ENCODE measurements around the gene MEIKIN. TPM values are rescaled to one million over a fixed set of nuclear protein-coding genes. Genes with fewer than 3 reads are reported as not detected.

The MEIKIN gene
- total and polyA plus RNA-seq, 2 of the 8 experiments (the other 6 are each of a cell fraction or from before 2014, with no cell fraction given), result not detected

DNA sequence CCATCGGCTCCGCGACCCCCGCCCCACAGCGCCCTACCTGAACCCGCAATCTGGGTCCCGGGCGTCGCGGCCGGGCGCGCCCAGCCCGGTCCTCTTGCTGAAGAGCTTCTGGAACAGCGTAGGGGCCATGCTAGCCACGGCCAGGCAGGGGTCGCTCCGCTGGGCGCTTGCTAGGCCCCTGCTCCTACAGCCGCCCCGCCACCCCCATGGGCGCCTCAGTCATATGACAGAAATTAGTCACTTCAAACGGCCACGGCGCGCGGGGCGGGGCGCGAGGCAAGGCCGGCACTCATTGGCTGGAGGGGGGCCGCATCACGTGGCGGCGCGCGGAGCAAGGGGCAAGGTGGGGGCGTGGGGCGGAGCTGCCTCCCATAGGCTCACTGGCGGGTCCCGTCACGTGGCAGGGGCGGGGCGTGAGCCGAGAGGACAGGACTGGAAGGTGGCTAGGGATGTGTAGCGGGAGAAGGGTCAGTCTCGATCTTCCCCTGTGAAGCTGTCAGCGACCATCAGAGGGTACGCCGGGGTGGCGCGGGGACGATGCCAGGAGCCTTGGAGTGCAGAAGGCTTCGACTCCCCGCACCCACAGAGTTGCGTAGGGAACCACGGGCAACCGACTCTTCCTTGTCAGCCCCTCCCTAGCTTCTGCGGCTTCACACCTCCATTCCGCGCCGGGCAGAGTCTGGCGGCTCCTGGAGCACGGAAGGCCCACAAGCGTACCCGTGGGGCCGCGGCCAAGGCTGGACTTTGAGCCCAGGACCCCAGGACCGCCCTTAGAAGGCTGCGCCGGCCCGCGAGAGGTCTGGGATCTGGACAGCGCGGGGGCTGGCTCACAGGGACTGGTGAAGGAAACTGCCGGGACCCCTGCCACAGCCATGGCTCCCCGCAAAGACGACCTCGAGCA, 148.4 kb downstream of the MEIKIN start, which contains the start of gene FNIP1 (continued):
- TF ChIP-seq KDM1A (IDR thresholded peaks at IDR 0.05; ENCODE audit: borderline replicate concordance, low read length), result peak; percentile 58; the same call in 1 of the 2 replicates
- TF ChIP-seq EGR1 (IDR thresholded peaks at IDR 0.05; ENCODE audit: borderline replicate concordance, low read depth, low read length), result peak; percentile 66; the same call in 1 of the 2 replicates
- TF ChIP-seq POLR2AphosphoS5 (IDR thresholded peaks at IDR 0.05; ENCODE audit: low read depth, low read length), result peak; percentile 90
- TF ChIP-seq JUND (IDR thresholded peaks at IDR 0.05; ENCODE audit: low read length), result no peak
- peak; percentile 52; the same call in 1 of the 2 replicates for TF ChIP-seq RBBP5 (IDR thresholded peaks at IDR 0.05; ENCODE audit: borderline replicate concordance, low read depth, low read length)
- TF ChIP-seq, protein P1, sequence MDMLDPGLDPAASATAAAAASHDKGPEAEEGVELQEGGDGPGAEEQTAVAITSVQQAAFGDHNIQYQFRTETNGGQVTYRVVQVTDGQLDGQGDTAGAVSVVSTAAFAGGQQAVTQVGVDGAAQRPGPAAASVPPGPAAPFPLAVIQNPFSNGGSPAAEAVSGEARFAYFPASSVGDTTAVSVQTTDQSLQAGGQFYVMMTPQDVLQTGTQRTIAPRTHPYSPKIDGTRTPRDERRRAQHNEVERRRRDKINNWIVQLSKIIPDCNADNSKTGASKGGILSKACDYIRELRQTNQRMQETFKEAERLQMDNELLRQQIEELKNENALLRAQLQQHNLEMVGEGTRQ (IDR thresholded peaks at IDR 0.05; ENCODE audit: low read length), result peak; percentile 97
- no peak for TF ChIP-seq HDAC6 (IDR thresholded peaks at IDR 0.05; ENCODE audit: low read depth, low read length)
- TF ChIP-seq KDM4A (IDR thresholded peaks at IDR 0.05; ENCODE audit: low read depth, low read length, severe bottlenecking), result peak; percentile 78
- TF ChIP-seq SP4 (IDR thresholded peaks at IDR 0.05; ENCODE audit: low read length), result peak; percentile 60; the same call in 1 of the 2 replicates
- TF ChIP-seq FOSL1 (IDR thresholded peaks at IDR 0.05; ENCODE audit: insufficient read depth, low read depth, low read length), result no peak
- peak in 1 of 2 experiments; percentile 39; a peak in 1 of 3 replicates for TF ChIP-seq EP300 (IDR thresholded peaks at IDR 0.05; ENCODE audit: borderline replicate concordance in 1 of 2, low read depth in 2 of 2, low read length in 2 of 2)
- peak; percentile 44; the same call in 1 of the 2 replicates for TF ChIP-seq SP1 (IDR thresholded peaks at IDR 0.05; ENCODE audit: low read depth, low read length)
- no peak for TF ChIP-seq NRF1 (IDR thresholded peaks at IDR 0.05; ENCODE audit: low read depth, low read length)
- no peak for TF ChIP-seq BRCA1 (IDR thresholded peaks at IDR 0.05; ENCODE audit: low read depth, low read length)
- no peak for TF ChIP-seq BCL11A (IDR thresholded peaks at IDR 0.05; ENCODE audit: low read depth in 2 of 2, low read length in 2 of 2)
- peak; percentile 79 for TF ChIP-seq TAF1 (IDR thresholded peaks at IDR 0.05; ENCODE audit: low read depth, low read length)
- TF ChIP-seq ATF3 (IDR thresholded peaks at IDR 0.05; ENCODE audit: insufficient read depth, low read depth, low read length), result peak; percentile 90
- TF ChIP-seq GTF2F1 (IDR thresholded peaks at IDR 0.05; ENCODE audit: borderline replicate concordance, low read depth, low read length), result 0 out of 2 replicates have a peak, but pooled peaks have one; percentile 27
- TF ChIP-seq SRF (IDR thresholded peaks at IDR 0.05; ENCODE audit: low read depth, low read length), result no peak
- no peak; the same call in 1 of the 2 replicates for TF ChIP-seq YY1 (IDR thresholded peaks at IDR 0.05; ENCODE audit: low read depth, low read length)
- no peak for TF ChIP-seq CBX8 (IDR thresholded peaks at IDR 0.05; ENCODE audit: borderline replicate concordance, low read depth, low read length)
- no peak for TF ChIP-seq GABPA (IDR thresholded peaks at IDR 0.05; ENCODE audit: borderline replicate concordance, insufficient read depth, low read length)
